Measurements from ENCODE around the gene PCSK6.

The PCSK6 gene

GRCh38 chr15:101489599-101490407, at the start of gene PCSK6:
TSS of gene PCSK6 (minus strand) at chr15:101489707. CDS start at chr15:101489670, 37 bp downstream.
- peak; percentile 92 for DNase-seq (ENCODE audit: extremely low spot score)
- POLR2A ChIA-PET, result interaction anchor here (0.6 to 1.0 kb wide), 2 partner anchors 14 to 234 kb away, joined by 3 to 4 read pairs; partner anchors contain the start of gene TARS3
- TF ChIP-seq FOXM1 (IDR thresholded peaks at IDR 0.05; ENCODE audit: borderline replicate concordance) (peak; percentile 42; the same call in 1 of the 2 replicates), CTBP1 (IDR thresholded peaks at IDR 0.05; ENCODE audit: borderline replicate concordance) (no peak), PKNOX1 (IDR thresholded peaks at IDR 0.05) (no peak), LEF1 (IDR thresholded peaks at IDR 0.05; ENCODE audit: borderline replicate concordance) (no peak), ARNT (IDR thresholded peaks at IDR 0.05) (peak; percentile 14; the same call in 1 of the 2 replicates), HDGF (IDR thresholded peaks at IDR 0.05; ENCODE audit: borderline replicate concordance) (no peak), L3MBTL2 (conservative IDR thresholded peaks at IDR 0.05) (peak; percentile 72), ZNF384 (IDR thresholded peaks at IDR 0.05) (no peak)
- CTCF ChIA-PET, result interaction anchor here (1.9 kb wide), 1 partner anchor 12 kb away, joined by 8 read pairs; no protein-coding TSS in a partner anchor

- POLR2A ChIA-PET, result no interaction called here
- TF ChIP-seq ZNF384 (IDR thresholded peaks at IDR 0.05) (no peak), TARDBP (IDR thresholded peaks at IDR 0.05) (no peak), BHLHE40 (IDR thresholded peaks at IDR 0.05; ENCODE audit: borderline replicate concordance) (no peak), PKNOX1 (IDR thresholded peaks at IDR 0.05) (no peak), HDGF (IDR thresholded peaks at IDR 0.05; ENCODE audit: borderline replicate concordance) (no peak), L3MBTL2 (conservative IDR thresholded peaks at IDR 0.05) (no peak), LEF1 (IDR thresholded peaks at IDR 0.05; ENCODE audit: borderline replicate concordance) (no peak), FOXM1 (IDR thresholded peaks at IDR 0.05; ENCODE audit: borderline replicate concordance) (no peak), FOXA1 (IDR thresholded peaks at IDR 0.05) (no peak), SUZ12 (IDR thresholded peaks at IDR 0.05) (no peak), NFRKB (IDR thresholded peaks at IDR 0.05) (no peak), CTBP1 (IDR thresholded peaks at IDR 0.05; ENCODE audit: borderline replicate concordance) (no peak), ARNT (IDR thresholded peaks at IDR 0.05) (no peak), FOXK2 (IDR thresholded peaks at IDR 0.05) (no peak), SP1 (IDR thresholded peaks at IDR 0.05) (no peak), ELF4 (IDR thresholded peaks at IDR 0.05) (no peak)
- CTCF ChIA-PET, result interaction anchor here (0.8 kb wide), 1 partner anchor 102 kb away, joined by 3 read pairs; no protein-coding TSS in a partner anchor
Observed at GRCh38 chr15:101538996-101539395, 49.5 kb upstream of the PCSK6 start.

GRCh38 chr15:101538177-101538576, 48.7 kb upstream of the PCSK6 start:
- TF ChIP-seq FOXK2 (IDR thresholded peaks at IDR 0.05), result no peak
- no peak for TF ChIP-seq FOXA1 (IDR thresholded peaks at IDR 0.05)
- TF ChIP-seq BHLHE40 (IDR thresholded peaks at IDR 0.05; ENCODE audit: borderline replicate concordance), result no peak
- TF ChIP-seq PKNOX1 (IDR thresholded peaks at IDR 0.05), result no peak
- no peak for TF ChIP-seq ELF4 (IDR thresholded peaks at IDR 0.05)
- no peak for TF ChIP-seq NFRKB (IDR thresholded peaks at IDR 0.05)
- TF ChIP-seq LEF1 (IDR thresholded peaks at IDR 0.05; ENCODE audit: borderline replicate concordance), result no peak
- TF ChIP-seq HDGF (IDR thresholded peaks at IDR 0.05; ENCODE audit: borderline replicate concordance), result no peak
- TF ChIP-seq FOXM1 (IDR thresholded peaks at IDR 0.05; ENCODE audit: borderline replicate concordance), result no peak
- no peak for TF ChIP-seq ARNT (IDR thresholded peaks at IDR 0.05)
- TF ChIP-seq ZNF384 (IDR thresholded peaks at IDR 0.05), result no peak
- TF ChIP-seq SP1 (IDR thresholded peaks at IDR 0.05), result no peak
- TF ChIP-seq CTBP1 (IDR thresholded peaks at IDR 0.05; ENCODE audit: borderline replicate concordance), result no peak
- TF ChIP-seq L3MBTL2 (conservative IDR thresholded peaks at IDR 0.05), result no peak
- no peak for TF ChIP-seq TARDBP (IDR thresholded peaks at IDR 0.05)
- no peak for DNase-seq (ENCODE audit: extremely low spot score)
- CTCF ChIA-PET, result no interaction called here
- POLR2A ChIA-PET, result no interaction called here

More at GRCh38 chr15:101538996-101539395, 49.5 kb upstream of the PCSK6 start:
- DNase-seq (ENCODE audit: extremely low spot score), result no peak

GRCh38 chr15:101537483-101538080, 48.1 kb upstream of the PCSK6 start:
- ChIA-PET POLR2A (no interaction called here), CTCF (interaction anchor here (0.9 to 1.4 kb wide), 2 partner anchors 35 to 104 kb away, joined by 3 to 8 read pairs; no protein-coding TSS in a partner anchor)
- no peak for DNase-seq (ENCODE audit: extremely low spot score)
- no peak for TF ChIP-seq ELF4 (IDR thresholded peaks at IDR 0.05)
- no peak for TF ChIP-seq FOXK2 (IDR thresholded peaks at IDR 0.05)
- no peak for TF ChIP-seq SUZ12 (IDR thresholded peaks at IDR 0.05)
- no peak for TF ChIP-seq HDGF (IDR thresholded peaks at IDR 0.05; ENCODE audit: borderline replicate concordance)
- no peak for TF ChIP-seq LEF1 (IDR thresholded peaks at IDR 0.05; ENCODE audit: borderline replicate concordance)
- TF ChIP-seq L3MBTL2 (conservative IDR thresholded peaks at IDR 0.05), result no peak
- no peak for TF ChIP-seq ARNT (IDR thresholded peaks at IDR 0.05)
- no peak for TF ChIP-seq PKNOX1 (IDR thresholded peaks at IDR 0.05)

- ChIA-PET CTCF (interaction anchor here (0.9 to 1.4 kb wide), 2 partner anchors 35 to 105 kb away, joined by 3 to 8 read pairs; no protein-coding TSS in a partner anchor), POLR2A (no interaction called here)
- DNase-seq (ENCODE audit: extremely low spot score), result no peak
Observed at GRCh38 chr15:101536875-101537405, 47.4 kb upstream of the PCSK6 start.

More at GRCh38 chr15:101536875-101537405, 47.4 kb upstream of the PCSK6 start:
- no peak for TF ChIP-seq ELF4 (IDR thresholded peaks at IDR 0.05)
- no peak for TF ChIP-seq HDGF (IDR thresholded peaks at IDR 0.05; ENCODE audit: borderline replicate concordance)
- no peak for TF ChIP-seq CTBP1 (IDR thresholded peaks at IDR 0.05; ENCODE audit: borderline replicate concordance)
- TF ChIP-seq FOXA1 (IDR thresholded peaks at IDR 0.05), result no peak
- TF ChIP-seq NFRKB (IDR thresholded peaks at IDR 0.05), result no peak
- no peak for TF ChIP-seq TARDBP (IDR thresholded peaks at IDR 0.05)
